Activated naive CD4-positive, alpha-beta T cell treated with anti-CD3 and anti-CD28 coated beads for 36 hours (primary cell): ENCODE data around the gene ACVR2A. TPM values are rescaled to one million over a fixed set of nuclear protein-coding genes. Genes with fewer than 3 reads are reported as not detected.

Experiments used
- CTCF ChIA-PET: fragments of 350-600 bp; sonication (Branson Sonifier 250); formaldehyde crosslinking; loops from one replicate; lab custom pipeline; 2021; ENCODE audit warnings: antibody characterized with exemption; lab: Charles Lee
- DNase-seq: peaks from one replicate; pipeline ENCODE4 v3.0.0-alpha.2; 2020
- H3K27ac Mint-ChIP-seq: one replicate; pipeline ENCODE4 v1.8.0; 2021; ENCODE audit warnings: mild to moderate bottlenecking, mixed read lengths
- H3K27me3 Mint-ChIP-seq: one replicate; pipeline ENCODE4 v1.8.0; 2021; ENCODE audit warnings: low read depth, mixed read lengths
- H3K36me3 Mint-ChIP-seq: one replicate; pipeline ENCODE4 v1.8.0; 2021; ENCODE audit warnings: low read depth, mixed read lengths
- H3K4me1 Mint-ChIP-seq: one replicate; pipeline ENCODE4 v1.8.0; 2021; ENCODE audit warnings: low read depth, mixed read lengths
- H3K4me3 Mint-ChIP-seq: one replicate; pipeline ENCODE4 v1.8.0; 2021; ENCODE audit warnings: mild to moderate bottlenecking, moderate library complexity, mixed read lengths
- H3K9me3 Mint-ChIP-seq: one replicate; pipeline ENCODE4 v1.8.0; 2021; ENCODE audit warnings: mixed read lengths
- intact Hi-C: fragments of 100-400 bp; cut with micrococcal nuclease; formaldehyde crosslinking; loops from one replicate; pipeline ENCODE4 v1.15.1; 2023
- total RNA-seq, 2 experiments: library from RNA; stranded (reverse); gene quantifications; one replicate each; pipeline ENCODE4 v1.2.3, GENCODE V29; 2021

Gene ACVR2A
- 1 to 10 TPM; 5.7 to 6.0 TPM for total RNA-seq

DNA sequence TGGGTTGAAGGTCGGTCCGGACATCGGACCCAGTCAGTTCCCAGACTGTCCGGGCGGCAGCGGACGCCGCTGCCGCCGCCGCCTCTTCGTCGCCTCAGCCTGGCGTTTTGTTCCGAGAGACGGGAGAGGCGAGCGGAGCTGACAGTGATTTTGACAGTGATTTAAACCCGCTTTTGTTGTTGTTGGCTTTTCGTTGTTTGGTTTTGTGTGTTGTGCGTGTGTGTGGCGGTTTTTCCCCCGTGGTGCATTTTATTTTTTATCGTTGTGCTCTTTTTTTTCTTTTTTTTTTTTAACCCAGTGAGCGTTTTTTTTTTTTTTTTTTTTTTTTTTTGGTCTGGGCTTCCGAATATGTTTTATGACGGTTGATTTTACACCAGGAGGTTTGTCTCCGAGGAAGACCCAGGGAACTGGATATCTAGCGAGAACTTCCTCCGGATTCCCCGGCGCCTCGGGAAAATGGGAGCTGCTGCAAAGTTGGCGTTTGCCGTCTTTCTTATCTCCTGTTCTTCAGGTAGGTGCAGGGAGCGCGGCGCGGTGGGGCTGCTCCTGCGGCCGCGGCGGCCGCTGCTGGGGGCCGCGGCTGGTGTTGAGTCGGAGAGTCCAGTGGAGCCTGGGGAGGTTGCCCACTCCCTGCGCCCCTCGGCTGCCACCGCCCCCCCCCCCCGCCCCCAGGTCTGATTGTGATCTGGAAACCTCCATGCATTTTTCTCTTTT lies at the start of gene ACVR2A:
TSS of gene ACVR2A (plus strand) at position 333 of the 714 bp plus-strand sequence. CDS start at position 457, 124 bp downstream.
- Mint-ChIP-seq H3K36me3 (peaks cover 2% of the 10 kb centered on the region), H3K9me3 (no peaks in the 10 kb centered on the region), H3K4me1 (peaks cover 31% of the 10 kb centered on the region), H3K27me3 (peaks cover 12% of the 10 kb centered on the region), H3K27ac (peak within 1 kb of the TSS; percentile 77), H3K4me3 (peak within 1 kb of the TSS; percentile 88)
- intact Hi-C loops = loop anchor here (1.0 to 5.0 kb wide), 13 partner anchors 40 to 1742 kb away; partner anchors contain the start of genes KIF5C, MBD5 and MMADHC
- CTCF ChIA-PET = interaction anchor here (1.7 kb wide), 1 partner anchor 66 kb away, joined by 8 read pairs; no protein-coding TSS in a partner anchor
- peak; percentile 30 for DNase-seq

DNA sequence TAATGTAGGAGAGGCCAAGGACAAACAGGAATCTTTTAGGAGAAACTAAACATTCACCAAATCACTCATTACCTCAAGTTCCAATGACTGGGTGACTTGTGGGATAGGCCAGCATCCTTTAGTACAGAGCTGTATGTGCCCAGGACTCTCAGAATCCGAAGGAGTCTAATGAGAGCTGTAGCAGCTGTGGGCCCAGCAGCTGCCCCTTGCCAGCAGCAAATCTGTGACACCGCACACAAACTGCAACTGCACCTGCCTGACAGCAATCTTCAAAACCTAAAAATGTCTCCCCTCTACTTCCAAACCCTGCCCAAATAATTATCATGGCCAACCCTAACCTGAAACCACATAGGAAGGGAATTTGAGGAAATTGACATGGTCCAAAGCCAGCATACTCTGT lies 44.5 kb upstream of the ACVR2A start:
- CTCF ChIA-PET = no interaction called here
- intact Hi-C loops = no loop called here
- H3K9me3 Mint-ChIP-seq = no peaks in the 10 kb centered on the region
- H3K27me3 Mint-ChIP-seq = no peaks in the 10 kb centered on the region
- H3K4me3 Mint-ChIP-seq = no peak overlapping the region
- no peaks in the 10 kb centered on the region for H3K36me3 Mint-ChIP-seq
- DNase-seq = no peak
- H3K27ac Mint-ChIP-seq = no peak overlapping the region
- H3K4me1 Mint-ChIP-seq = peaks cover 12% of the 10 kb centered on the region

DNA sequence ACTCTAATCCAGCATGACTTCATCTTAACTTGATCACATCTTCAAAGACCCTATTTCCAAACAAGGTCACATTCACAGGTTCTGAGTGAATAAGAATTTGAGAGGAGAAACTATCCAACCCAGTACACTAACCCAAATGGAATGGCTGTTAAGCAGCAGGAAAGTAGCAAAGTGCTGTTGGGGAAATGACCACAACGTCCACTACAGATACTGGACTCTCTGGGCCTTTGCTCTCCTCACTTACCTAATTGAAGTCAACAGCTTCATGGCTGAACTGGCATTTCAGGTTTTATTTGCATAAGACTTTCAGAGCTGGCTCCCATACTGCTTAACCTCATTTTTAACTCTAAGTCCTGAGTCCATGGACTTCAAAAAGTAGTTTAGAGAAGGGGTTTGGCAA lies 38.0 kb upstream of the ACVR2A start:
- no peak overlapping the region for H3K4me3 Mint-ChIP-seq
- no peak for DNase-seq
- H3K4me1 Mint-ChIP-seq = peaks cover 5% of the 10 kb centered on the region
- CTCF ChIA-PET = no interaction called here
- no peaks in the 10 kb centered on the region for H3K36me3 Mint-ChIP-seq
- H3K9me3 Mint-ChIP-seq = no peaks in the 10 kb centered on the region
- intact Hi-C loops = no loop called here
- H3K27me3 Mint-ChIP-seq = no peaks in the 10 kb centered on the region
- no peak overlapping the region for H3K27ac Mint-ChIP-seq

DNA sequence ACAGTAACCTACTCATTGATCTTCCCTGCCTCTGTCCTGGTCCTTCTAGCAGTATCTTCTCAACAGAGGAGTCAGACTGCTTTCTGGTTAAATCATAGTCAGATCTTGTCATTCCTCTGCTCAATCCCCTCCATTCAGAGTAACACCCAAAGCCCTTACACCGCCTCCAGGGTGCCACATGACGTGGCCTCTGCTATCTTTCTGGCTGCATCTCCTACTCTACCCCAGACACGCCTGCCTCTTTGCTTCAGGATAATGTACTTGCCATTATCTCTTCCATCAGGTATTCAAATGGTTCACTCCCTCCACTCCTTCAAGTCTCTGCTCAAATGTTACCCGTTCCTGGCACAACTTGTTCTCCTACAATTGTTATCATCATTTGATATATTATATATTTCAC lies 36.3 kb upstream of the ACVR2A start:
- H3K36me3 Mint-ChIP-seq = no peaks in the 10 kb centered on the region
- no peak overlapping the region for H3K4me3 Mint-ChIP-seq
- peaks cover 5% of the 10 kb centered on the region for H3K4me1 Mint-ChIP-seq
- no peaks in the 10 kb centered on the region for H3K27me3 Mint-ChIP-seq
- DNase-seq = no peak
- no peak overlapping the region for H3K27ac Mint-ChIP-seq
- H3K9me3 Mint-ChIP-seq = no peaks in the 10 kb centered on the region
- CTCF ChIA-PET = no interaction called here
- intact Hi-C loops = no loop called here

DNA sequence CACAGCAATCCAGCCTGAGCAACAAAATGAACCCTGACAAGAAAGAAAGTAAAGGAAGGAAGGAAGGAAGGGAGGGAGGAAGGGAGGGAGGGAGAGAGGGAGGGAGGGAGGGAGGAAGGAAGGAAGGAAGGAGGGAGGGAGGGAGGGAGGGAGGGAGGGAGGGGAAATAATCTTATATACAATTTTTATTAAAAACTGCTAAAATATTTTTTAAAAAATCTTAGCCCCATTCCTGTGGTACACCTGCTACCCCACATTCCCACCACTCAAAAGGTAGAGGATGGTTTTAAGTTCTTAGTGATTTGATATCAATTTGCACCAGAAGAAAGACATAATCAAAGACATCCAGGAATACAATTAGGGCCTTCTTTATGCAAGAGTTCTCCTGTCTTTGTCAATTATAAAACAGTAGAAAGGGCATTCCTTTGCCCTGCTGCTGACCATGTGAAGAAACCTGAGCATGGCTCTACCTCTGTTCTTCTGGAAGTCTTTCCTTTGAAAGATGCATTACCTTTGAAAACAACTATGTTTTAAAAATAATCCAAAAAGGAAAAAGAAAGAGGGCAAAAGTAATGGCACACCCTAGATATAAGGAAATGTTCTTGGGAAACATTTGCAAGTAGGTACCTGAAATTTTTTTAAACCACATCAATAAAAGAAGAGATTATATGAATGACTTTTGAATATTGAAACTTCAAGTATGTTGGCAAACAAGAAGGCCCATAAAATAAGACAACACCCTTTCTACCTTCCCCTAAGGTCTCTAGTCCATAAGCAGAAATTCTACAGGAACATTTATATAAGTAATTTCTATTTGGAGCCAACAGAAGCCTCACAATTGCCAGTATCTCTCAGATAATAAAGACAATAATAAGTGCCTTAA lies 33.7 kb upstream of the ACVR2A start:
- Mint-ChIP-seq H3K36me3 (no peaks in the 10 kb centered on the region), H3K27ac (no peak overlapping the region)
- CTCF ChIA-PET = no interaction called here

DNA sequence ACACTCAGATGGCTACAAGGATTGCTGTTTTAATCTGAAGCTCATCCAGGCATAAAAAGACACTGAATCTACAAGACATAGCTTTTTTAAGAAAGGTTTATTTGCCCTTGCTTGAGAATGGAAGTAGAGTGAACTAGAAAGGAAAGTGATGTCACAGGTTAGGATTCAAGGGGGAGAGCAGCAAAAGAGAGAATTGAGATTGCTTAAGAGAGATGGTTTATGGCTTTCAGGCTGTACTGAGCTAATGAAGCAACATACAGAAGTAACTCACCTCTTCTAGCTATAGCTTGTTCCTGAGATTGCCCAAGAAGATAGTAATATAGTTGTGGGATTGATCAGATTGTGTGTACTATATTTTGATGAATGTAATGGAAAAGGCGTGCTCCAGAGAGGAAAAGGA lies 26.1 kb upstream of the ACVR2A start:
- H3K4me3 Mint-ChIP-seq = no peak overlapping the region
- no peaks in the 10 kb centered on the region for H3K27me3 Mint-ChIP-seq
- CTCF ChIA-PET = interaction anchor here (0.6 to 1.1 kb wide), 3 partner anchors 8 to 1302 kb away, joined by 3 to 4 read pairs (median 3); no protein-coding TSS in a partner anchor

More for the DNA sequence above, 33.7 kb upstream of the ACVR2A start:
- DNase-seq = no peak
- intact Hi-C loops = no loop called here
- no peak overlapping the region for H3K4me3 Mint-ChIP-seq
- H3K4me1 Mint-ChIP-seq = peaks cover 5% of the 10 kb centered on the region
- H3K9me3 Mint-ChIP-seq = no peaks in the 10 kb centered on the region
- no peaks in the 10 kb centered on the region for H3K27me3 Mint-ChIP-seq

DNA sequence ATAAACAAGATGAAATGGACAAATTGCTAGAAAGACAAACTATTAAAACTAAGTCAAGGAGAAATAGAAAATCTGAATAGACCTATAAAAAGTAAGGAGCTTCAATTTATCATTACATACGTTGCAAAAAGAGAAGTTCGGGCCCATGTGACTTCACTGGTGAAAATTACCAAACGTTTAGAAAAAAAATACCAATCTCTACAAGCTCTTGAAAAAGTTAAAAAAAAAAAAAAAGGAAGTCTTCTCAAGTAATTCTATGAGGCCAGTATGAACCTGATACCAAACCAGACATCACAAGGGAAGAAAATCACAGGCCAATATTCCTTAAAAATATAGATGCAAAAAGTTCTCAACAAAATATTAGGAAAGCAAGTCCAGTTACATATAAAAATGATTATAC lies 20.2 kb upstream of the ACVR2A start:
- H3K4me1 Mint-ChIP-seq = no peaks in the 10 kb centered on the region
- no peak overlapping the region for H3K27ac Mint-ChIP-seq
- CTCF ChIA-PET = interaction anchor here (0.7 kb wide), 1 partner anchor 298 kb away, joined by 4 read pairs; no protein-coding TSS in a partner anchor
- DNase-seq = no peak
- no peak overlapping the region for H3K4me3 Mint-ChIP-seq
- no peaks in the 10 kb centered on the region for H3K36me3 Mint-ChIP-seq
- peaks cover 5% of the 10 kb centered on the region for H3K9me3 Mint-ChIP-seq
- intact Hi-C loops = no loop called here
- no peaks in the 10 kb centered on the region for H3K27me3 Mint-ChIP-seq

More for the DNA sequence above, 26.1 kb upstream of the ACVR2A start:
- Mint-ChIP-seq H3K36me3 (no peaks in the 10 kb centered on the region), H3K27ac (no peak overlapping the region), H3K9me3 (peaks cover 5% of the 10 kb centered on the region), H3K4me1 (no peaks in the 10 kb centered on the region)
- intact Hi-C loops = no loop called here
- no peak for DNase-seq

DNA sequence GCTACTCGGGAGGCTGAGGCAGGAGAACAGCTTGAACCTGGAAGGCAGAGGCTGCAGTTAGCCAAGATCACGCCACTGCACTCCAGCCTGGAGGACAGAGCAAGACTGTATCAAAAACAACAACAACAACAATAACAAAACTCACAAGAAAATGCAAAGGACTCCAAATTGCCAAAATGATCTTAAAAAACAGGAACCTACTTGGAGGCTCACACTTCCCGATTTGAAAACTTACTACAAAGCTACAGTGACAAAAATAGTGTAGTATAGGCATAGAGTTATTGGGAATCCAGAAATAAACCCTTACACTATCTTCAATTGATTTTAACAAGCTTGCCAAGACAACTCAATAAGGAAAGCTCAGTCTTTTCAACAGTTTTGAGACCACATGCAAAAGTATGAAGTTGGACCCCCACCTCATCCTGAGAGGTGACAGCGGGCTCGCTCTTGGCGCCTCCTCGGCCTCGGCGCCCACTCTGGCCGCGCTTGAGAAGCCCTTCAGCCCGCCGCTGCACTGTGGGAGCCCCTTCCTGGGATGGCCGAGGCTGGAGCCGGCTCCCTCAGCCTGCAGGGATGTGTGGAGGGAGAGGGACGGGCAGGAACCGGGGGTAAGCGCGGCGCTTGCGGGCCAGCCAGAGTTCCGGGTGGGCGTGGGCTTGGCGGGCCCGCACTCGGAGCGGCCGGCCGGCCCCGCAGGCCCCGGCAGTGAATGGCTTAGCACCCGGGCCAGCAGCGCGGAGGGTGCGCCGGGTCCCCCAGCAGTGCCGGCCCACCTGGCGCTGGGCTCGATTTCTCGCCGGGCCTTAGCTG lies 18.3 kb upstream of the ACVR2A start:
- intact Hi-C loops = no loop called here
- Mint-ChIP-seq H3K27ac (no peak overlapping the region), H3K9me3 (peaks cover 5% of the 10 kb centered on the region), H3K27me3 (no peaks in the 10 kb centered on the region), H3K4me1 (no peaks in the 10 kb centered on the region), H3K4me3 (no peak overlapping the region), H3K36me3 (no peaks in the 10 kb centered on the region)
- DNase-seq = no peak
- CTCF ChIA-PET = interaction anchor here (0.8 kb wide), 1 partner anchor 8 kb away, joined by 3 read pairs; no protein-coding TSS in a partner anchor

DNA sequence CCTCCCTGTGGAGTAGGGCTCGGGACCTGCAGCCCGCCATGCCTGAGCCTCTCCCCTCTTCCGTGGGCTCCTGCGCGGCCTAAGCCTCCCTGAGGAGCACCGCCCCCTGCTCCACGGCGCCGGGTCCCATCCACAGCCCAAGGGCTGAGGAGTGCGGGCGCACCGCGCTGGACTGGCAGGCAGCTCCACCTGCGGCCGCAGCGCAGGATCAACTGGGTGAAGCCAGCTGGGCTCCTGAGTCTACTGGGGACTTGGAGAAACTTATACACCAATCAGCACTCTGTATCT lies 17.8 kb upstream of the ACVR2A start:
- intact Hi-C loops = no loop called here
- no peak overlapping the region for H3K27ac Mint-ChIP-seq
- CTCF ChIA-PET = interaction anchor here (0.8 kb wide), 1 partner anchor 8 kb away, joined by 3 read pairs; no protein-coding TSS in a partner anchor
- H3K27me3 Mint-ChIP-seq = no peaks in the 10 kb centered on the region
- H3K36me3 Mint-ChIP-seq = no peaks in the 10 kb centered on the region
- H3K4me1 Mint-ChIP-seq = no peaks in the 10 kb centered on the region
- no peak overlapping the region for H3K4me3 Mint-ChIP-seq
- H3K9me3 Mint-ChIP-seq = peaks cover 5% of the 10 kb centered on the region
- DNase-seq = no peak

DNA sequence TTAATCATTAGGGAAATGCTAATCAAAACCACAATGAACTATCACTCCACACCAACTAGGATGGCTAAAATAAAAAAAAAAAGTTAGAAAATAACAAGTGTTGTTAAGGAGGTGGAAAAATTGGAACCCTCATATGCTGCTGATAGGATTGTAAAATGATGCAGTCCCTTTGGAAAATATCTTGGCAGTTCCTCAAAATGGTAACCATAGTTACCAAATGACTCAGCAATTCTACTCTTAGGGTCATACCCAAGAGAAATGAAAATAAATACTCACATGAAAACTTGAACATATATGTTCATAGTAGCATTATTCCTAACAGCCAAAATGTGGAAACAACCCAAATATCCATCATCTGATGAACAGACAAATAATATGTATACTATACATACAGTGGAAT lies 15.7 kb upstream of the ACVR2A start:
- intact Hi-C loops = no loop called here
- Mint-ChIP-seq H3K4me3 (no peak overlapping the region), H3K9me3 (no peaks in the 10 kb centered on the region), H3K27me3 (no peaks in the 10 kb centered on the region), H3K27ac (no peak overlapping the region), H3K4me1 (no peaks in the 10 kb centered on the region), H3K36me3 (no peaks in the 10 kb centered on the region)
- CTCF ChIA-PET = no interaction called here
- DNase-seq = no peak

DNA sequence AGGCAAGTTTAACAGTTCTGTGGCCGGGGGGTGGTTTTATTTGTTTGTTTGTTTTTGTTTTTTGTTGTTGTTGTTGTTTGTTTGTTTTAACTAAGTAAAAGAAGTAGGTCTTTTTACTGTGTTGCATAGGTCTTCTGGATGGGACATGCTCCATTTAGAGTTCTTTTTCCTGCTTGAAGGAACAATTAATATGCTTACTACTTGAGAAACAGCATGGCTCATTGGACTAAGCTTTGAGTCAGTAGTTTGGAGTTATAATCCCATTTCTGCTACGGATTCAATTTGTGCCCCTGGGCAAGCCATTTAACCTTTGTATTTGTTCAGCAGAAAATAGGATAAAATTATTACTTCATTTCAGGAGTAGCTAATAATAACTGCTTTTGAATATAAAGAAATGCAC lies 8.7 kb upstream of the ACVR2A start:
- CTCF ChIA-PET = no interaction called here

DNA sequence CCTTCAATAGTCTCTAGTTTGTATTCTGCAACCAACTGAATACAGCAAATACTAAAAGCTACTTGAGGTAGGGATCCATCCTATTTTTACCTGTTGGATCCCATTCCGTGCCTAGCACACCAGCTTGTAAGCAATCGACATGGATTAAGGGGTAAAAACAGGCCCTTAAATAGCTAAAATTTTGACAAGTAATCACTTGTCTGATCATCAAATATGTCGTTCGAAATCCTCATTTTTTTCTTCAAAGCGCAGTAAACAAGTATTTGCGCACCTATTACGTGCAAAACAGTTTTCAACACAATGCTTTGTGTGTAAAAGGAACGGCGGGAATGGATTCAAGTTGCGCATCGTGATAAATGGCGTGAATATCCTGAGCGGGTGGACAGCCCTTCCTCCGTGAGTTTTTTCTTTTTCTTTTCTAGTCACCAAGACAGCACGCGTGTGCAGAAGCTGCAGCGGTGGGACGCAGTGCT lies 1.4 kb upstream of the ACVR2A start:
- intact Hi-C loops = loop anchor here (2.0 to 5.0 kb wide), 2 partner anchors 353 to 679 kb away; no protein-coding TSS in a partner anchor
- Mint-ChIP-seq H3K9me3 (no peaks in the 10 kb centered on the region), H3K27ac (no peak overlapping the region), H3K4me3 (peak overlapping the region; percentile 88), H3K4me1 (peaks cover 32% of the 10 kb centered on the region), H3K27me3 (peaks cover 12% of the 10 kb centered on the region), H3K36me3 (peaks cover 2% of the 10 kb centered on the region)
- no peak for DNase-seq
- CTCF ChIA-PET = interaction anchor here (0.8 to 0.9 kb wide), 2 partner anchors 511 to 798 kb away, joined by 3 to 4 read pairs; no protein-coding TSS in a partner anchor

More for the DNA sequence above, 8.7 kb upstream of the ACVR2A start:
- intact Hi-C loops = no loop called here
- peaks cover 7% of the 10 kb centered on the region for H3K27me3 Mint-ChIP-seq
- H3K27ac Mint-ChIP-seq = no peak overlapping the region
- H3K9me3 Mint-ChIP-seq = no peaks in the 10 kb centered on the region
- H3K4me1 Mint-ChIP-seq = peaks cover 3% of the 10 kb centered on the region
- no peak for DNase-seq
- H3K36me3 Mint-ChIP-seq = no peaks in the 10 kb centered on the region
- no peak overlapping the region for H3K4me3 Mint-ChIP-seq
